ENCODE data around the gene SELENOF. TPM values are rescaled to one million over a fixed set of nuclear protein-coding genes. Genes with fewer than 3 reads are reported as not detected.

SELENOF gene
- total and polyA plus RNA-seq, 2 of the 13 experiments (the other 11 are each of a cell fraction or from before 2014, with no cell fraction given): 133 to 163 TPM

GRCh38 chr1:86913896-86914600, at the start of gene SELENOF (continued):
- TF ChIP-seq KIAA2018 (CRISPR knock-in tag; IDR thresholded peaks at IDR 0.05; ENCODE audit: borderline replicate concordance): no peak
- TF ChIP-seq NFYC (CRISPR knock-in tag; IDR thresholded peaks at IDR 0.05): peak; percentile 85
- no peak for TF ChIP-seq ZNF549 (CRISPR knock-in tag; IDR thresholded peaks at IDR 0.05)
- no peak for TF ChIP-seq NFKB2 (CRISPR knock-in tag; IDR thresholded peaks at IDR 0.05; ENCODE audit: borderline replicate concordance)
- TF ChIP-seq ATF7-NPFF (CRISPR knock-in tag; IDR thresholded peaks at IDR 0.05; ENCODE audit: low read depth): no peak
- TF ChIP-seq ZXDC (CRISPR knock-in tag; IDR thresholded peaks at IDR 0.05): no peak
- no peak for TF ChIP-seq ONECUT2 (CRISPR knock-in tag; IDR thresholded peaks at IDR 0.05)
- TF ChIP-seq SSRP1 (CRISPR knock-in tag; IDR thresholded peaks at IDR 0.05): no peak
- TF ChIP-seq CREBL2 (CRISPR knock-in tag; IDR thresholded peaks at IDR 0.05; ENCODE audit: borderline replicate concordance): no peak
- no peak for TF ChIP-seq MTF1 (CRISPR knock-in tag; IDR thresholded peaks at IDR 0.05)
- no peak for TF ChIP-seq MLLT10 (CRISPR knock-in tag; IDR thresholded peaks at IDR 0.05)
- TF ChIP-seq ZMAT5 (CRISPR knock-in tag; IDR thresholded peaks at IDR 0.05; ENCODE audit: borderline replicate concordance, low read depth): no peak
- no peak for TF ChIP-seq ZNF570 (CRISPR knock-in tag; IDR thresholded peaks at IDR 0.05; ENCODE audit: borderline replicate concordance)
- no peak; the same call in 1 of the 2 replicates for TF ChIP-seq FOXP4 (CRISPR knock-in tag; IDR thresholded peaks at IDR 0.05)
